ENCODE results near the gene DDT.
"Not testable (repeated sequence)": the region's sequence is repeated elsewhere in the genome, so short reads cannot be mapped to it uniquely, and the experiment has no call there.

DNA sequence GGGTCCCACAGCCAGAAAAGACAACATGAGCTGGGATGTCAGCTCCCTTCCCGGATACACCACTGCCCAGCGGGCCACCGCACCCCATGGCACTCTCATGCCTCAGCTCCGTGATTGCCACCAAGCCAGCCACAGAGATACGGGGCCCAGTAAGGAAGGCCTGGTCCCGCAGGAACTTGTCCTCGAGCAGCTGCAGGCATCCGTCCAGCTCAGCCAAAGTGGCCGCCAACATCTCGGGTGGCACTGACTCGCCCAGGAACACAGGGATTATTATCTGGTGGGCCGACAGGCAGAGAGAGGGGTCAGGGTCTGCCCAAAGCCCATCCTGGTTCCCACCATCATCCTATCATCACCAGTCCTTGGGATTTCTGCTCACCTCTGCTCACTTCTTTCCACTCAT lies 3.1 kb upstream of the DDT start:
- TF ChIP-seq, protein P1, sequence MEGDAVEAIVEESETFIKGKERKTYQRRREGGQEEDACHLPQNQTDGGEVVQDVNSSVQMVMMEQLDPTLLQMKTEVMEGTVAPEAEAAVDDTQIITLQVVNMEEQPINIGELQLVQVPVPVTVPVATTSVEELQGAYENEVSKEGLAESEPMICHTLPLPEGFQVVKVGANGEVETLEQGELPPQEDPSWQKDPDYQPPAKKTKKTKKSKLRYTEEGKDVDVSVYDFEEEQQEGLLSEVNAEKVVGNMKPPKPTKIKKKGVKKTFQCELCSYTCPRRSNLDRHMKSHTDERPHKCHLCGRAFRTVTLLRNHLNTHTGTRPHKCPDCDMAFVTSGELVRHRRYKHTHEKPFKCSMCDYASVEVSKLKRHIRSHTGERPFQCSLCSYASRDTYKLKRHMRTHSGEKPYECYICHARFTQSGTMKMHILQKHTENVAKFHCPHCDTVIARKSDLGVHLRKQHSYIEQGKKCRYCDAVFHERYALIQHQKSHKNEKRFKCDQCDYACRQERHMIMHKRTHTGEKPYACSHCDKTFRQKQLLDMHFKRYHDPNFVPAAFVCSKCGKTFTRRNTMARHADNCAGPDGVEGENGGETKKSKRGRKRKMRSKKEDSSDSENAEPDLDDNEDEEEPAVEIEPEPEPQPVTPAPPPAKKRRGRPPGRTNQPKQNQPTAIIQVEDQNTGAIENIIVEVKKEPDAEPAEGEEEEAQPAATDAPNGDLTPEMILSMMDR (IDR thresholded peaks at IDR 0.05), result not testable (repeated sequence)
- not testable (repeated sequence) for TF ChIP-seq POLR2A (IDR thresholded peaks at IDR 0.05)
